ENCODE data around the gene OR2B2.
A peak's percentile ranks its signal among the peaks of the same experiment; 100 is the strongest.

The OR2B2 gene

DNA sequence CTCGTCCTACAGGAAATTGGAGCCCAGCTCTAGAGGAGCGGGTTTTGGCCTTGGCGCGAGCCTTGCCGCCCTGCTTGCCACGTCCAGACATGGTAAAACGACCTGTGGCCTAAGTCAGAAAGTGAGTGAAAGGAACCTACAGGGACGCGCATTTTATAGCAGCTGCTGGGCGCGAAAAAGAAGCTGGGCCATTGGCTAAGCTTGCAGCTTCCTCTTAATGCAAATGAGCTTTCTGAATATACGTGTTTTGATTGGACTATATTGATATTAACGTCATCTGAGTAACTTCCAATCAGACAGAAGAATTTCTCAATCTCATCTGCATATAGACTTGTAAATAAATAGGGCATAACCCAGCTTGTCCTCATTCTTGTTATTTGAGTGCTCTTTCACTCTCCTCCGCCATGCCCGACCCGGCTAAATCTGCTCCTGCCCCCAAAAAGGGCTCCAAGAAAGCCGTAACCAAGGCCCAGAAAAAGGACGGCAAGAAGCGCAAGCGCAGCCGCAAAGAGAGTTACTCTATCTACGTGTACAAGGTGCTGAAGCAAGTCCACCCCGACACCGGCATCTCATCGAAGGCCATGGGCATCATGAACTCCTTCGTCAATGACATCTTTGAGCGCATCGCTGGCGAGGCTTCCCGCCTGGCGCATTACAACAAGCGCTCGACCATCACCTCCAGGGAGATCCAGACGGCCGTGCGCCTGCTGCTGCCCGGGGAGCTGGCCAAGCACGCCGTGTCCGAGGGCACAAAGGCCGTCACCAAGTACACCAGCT, 18.9 kb downstream of the OR2B2 start:
- DNase-seq, result peak; percentile 95

GRCh38 chr6:27892649-27893058, 19.5 kb downstream of the OR2B2 start:
- no peak for DNase-seq

DNA sequence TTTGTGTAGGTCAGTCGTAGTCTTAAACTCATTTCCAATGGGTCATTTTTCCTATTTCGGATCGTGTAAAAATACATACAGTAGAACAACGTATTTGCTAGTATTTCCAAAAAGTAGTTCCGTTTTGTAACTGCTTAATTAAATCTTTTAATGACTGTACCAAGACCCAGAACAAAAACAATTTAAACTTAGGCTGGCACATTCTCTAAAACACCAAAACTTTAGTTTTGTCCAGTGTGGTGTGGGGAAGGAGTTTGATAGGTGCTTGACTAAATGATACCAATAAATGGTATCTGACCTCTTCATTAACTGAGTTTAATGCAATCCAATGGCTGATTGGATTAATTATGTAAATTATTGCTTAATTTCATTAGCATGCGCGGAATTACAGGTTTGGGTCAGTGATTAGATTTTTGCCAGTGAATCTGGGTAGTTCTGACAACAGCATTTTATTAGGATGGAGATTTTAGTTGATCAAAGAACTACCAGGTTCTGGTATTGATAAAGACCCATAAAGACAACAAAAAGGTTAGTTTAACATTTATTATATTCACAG, 20.8 kb downstream of the OR2B2 start:
- DNase-seq, result no peak

- DNase-seq, result peak; percentile 95
These were observed 21.5 kb downstream of the OR2B2 start for GRCh38 chr6:27890445-27891319.

GRCh38 chr6:27889628-27890444, 22.4 kb downstream of the OR2B2 start:
- DNase-seq, result no peak

DNA sequence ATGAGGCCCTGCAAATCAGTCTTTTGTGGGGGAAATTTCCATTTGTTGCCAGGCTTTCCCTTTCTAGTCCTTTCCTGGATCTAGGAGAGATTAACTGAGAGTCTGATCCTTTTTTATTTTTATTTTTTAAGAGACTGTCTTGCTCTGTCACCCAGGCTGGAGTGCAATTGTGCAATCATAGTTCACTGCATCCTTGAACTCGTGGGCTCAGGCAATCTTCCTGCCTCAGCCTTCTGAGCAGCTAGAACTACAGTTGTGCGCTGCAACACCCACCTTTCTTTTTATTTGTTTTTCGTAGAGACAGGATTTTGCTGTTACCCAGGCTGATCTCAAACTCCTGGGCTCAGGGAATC, 22.9 kb downstream of the OR2B2 start:
- no peak for DNase-seq

DNA sequence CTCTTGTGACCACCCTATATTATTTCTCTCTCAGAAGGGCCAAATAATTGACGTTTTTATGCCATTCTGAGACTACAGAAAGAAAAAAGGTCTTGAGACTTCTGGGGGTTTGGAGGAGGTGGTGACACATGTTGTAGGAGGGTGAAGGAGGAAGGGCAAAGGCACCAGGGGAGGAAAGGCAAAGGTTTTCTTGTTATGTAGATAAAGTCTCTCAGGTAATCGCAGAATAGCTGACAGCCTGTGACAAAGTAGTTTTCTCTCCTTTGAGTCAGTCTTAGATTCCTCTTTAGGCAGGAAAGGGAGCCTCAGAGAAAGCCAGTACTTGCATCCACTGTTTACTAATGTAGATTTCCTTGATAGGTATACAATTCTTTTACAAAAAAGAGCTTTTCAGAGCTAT, 23.6 kb downstream of the OR2B2 start:
- no peak for DNase-seq

DNA sequence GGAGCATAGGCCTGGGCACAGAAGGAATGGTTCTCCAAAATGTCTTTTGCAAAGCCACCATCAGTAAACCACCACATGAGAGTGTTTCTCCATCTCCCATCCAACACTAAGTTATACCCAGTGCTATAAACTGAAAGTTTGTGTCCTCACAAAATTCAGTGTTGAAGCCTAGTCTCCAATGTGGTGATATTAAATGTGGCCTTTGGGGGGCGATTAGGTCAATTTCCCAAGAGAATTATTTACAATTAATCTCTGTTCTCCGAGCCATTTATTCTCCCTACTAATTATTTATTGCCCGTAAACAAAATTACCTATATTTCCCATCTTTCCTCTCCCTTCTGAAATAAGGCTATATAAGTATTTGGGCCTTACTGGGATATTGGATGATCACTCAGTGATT, 26.1 kb downstream of the OR2B2 start:
- no peak for DNase-seq

GRCh38 chr6:27883136-27883535, 29.1 kb downstream of the OR2B2 start:
- DNase-seq, result no peak

- DNase-seq, result no peak
These were observed 29.6 kb downstream of the OR2B2 start for GRCh38 chr6:27882624-27883023.

DNA sequence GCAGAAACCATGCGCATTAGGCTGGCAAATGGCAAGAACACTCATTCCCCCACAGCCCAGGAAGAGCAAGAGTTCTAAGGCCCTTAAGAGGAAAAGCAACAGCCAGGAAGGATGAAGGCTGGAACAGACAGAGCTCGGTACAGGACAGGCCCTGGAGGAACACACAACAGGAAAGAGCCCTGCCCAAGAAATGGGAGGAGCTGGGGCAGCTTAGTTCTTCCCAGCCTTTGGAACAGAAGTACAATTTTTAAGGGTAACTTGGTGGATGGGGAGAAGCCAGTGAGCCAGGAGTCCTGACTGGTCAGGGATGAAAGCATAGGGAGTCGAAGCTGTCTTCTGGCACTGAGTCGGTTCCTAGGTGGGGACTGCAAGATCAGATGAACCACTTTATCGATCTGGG, 32.4 kb downstream of the OR2B2 start:
- no peak for DNase-seq

- DNase-seq, result no peak
These were observed 38.2 kb downstream of the OR2B2 start for GRCh38 chr6:27874016-27874415.

GRCh38 chr6:27873021-27873940, 38.9 kb downstream of the OR2B2 start:
- peak; percentile 86 for DNase-seq

- no peak for DNase-seq
These were observed 39.6 kb downstream of the OR2B2 start for GRCh38 chr6:27872642-27873020.

DNA sequence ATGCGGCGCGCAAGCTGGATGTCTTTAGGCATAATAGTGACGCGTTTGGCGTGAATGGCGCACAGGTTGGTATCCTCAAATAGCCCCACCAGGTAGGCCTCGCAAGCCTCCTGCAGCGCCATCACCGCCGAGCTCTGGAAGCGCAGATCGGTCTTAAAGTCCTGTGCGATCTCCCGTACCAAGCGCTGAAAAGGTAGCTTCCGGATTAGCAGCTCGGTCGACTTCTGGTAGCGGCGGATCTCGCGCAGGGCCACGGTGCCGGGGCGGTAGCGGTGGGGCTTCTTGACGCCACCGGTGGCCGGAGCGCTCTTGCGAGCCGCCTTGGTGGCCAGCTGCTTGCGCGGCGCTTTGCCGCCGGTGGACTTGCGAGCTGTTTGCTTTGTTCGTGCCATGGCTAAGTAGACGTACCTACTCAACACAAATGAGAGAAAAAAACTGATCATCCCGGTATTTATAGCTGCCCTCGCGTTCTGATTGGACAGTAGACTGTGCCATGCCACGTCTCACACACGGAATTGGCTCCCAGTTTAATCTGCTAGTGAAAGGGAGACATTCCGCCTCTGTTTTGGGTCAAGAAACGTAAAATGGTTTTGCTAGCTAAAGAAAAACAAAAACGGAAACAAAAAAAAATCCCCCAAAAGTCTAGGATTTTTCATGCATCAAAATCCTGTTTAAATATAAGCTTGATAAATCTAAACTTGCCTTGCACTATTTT, 40.1 kb downstream of the OR2B2 start:
- DNase-seq, result peak; percentile 97

GRCh38 chr6:27870291-27870870, 41.8 kb downstream of the OR2B2 start:
- no peak for DNase-seq

GRCh38 chr6:27868311-27868710, 43.9 kb downstream of the OR2B2 start:
- DNase-seq, result no peak

- no peak for DNase-seq
These were observed 44.3 kb downstream of the OR2B2 start for GRCh38 chr6:27867945-27868300.

DNA sequence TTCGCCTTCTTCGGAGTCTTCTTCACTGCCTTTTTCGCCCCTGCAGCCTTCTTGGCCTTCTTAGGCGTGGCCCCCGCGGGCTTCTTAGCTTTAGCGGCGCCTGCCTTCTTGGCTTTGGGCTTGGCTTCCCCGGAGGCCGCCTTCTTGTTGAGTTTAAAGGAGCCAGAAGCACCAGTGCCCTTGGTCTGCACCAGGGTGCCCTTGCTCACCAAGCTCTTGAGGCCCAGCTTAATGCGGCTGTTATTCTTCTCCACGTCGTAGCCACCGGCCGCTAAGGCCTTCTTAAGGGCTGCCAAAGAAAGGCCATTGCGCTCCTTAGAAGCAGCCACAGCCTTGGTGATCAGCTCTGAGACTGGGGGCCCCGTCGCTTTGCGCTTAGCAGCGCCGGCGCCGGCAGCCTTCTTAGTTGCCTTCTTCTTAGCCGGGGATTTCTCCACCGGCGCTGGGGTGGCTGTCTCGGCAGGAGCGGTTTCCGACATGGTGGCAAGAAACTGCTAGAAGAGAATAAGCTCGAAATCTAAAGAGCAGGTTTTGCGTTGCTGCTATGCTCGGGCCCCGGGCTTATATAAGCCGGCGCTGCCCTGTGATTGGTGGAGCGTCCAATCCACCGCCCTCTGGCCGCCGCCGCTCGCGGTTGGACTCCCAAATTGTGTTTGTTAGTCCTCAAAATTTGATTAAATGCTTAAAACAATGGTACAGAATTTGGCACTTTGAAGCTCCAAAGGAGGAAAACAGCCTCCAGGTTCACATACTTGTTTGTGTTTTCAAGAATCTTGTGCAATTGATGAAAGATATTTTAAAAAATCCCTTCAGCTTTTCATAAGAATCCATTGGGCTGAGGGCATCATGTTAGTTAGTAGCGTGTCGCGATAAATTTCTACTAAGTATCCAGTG, 44.9 kb downstream of the OR2B2 start:
- peak; percentile 76 for DNase-seq
